Left lung (tissue), 10 donors: ENCODE results near the gene BICC1. TPM values are rescaled to one million over a fixed set of nuclear protein-coding genes. Genes with fewer than 3 reads are reported as not detected.

ENCODE experiments used
- ATAC-seq: fragments of 200-7000 bp; cut with Tn5 transposase; one replicate; pipeline ENCODE4 v1.9.1; 2020; ENCODE audit warnings: moderate library complexity
- DNase-seq, 4 donors: peaks; one replicate each; pipeline ENCODE4 v3.0.0-alpha.2; 2013 to 2020
- H3K27ac ChIP-seq, 2 donors: fragments of 200-600 bp; sonication (generic) in 1 of 2; one replicate each; pipeline versions ENCODE4 v1.5.0 to v1.8.0; 2020 to 2021
- H3K27me3 ChIP-seq, 2 donors: fragments of 200-600 bp; sonication (generic) in 1 of 2; one replicate each; pipeline versions ENCODE4 v1.5.0 to v1.8.0; 2020 to 2021
- H3K36me3 ChIP-seq, 2 donors: fragments of 200-600 bp; sonication (generic) in 1 of 2; one replicate each; pipeline versions ENCODE4 v1.5.0 to v1.8.0; 2020 to 2021
- H3K4me1 ChIP-seq, 2 donors: fragments of 200-600 bp; one replicate each; pipeline ENCODE4 v1.8.0; 2021
- H3K4me3 ChIP-seq, 2 donors: fragments of 200-600 bp; sonication (generic) in 1 of 2; one replicate each; pipeline versions ENCODE4 v1.5.0 to v1.8.0; 2020 to 2021; ENCODE audit warnings: mild to moderate bottlenecking in 1 of 2
- H3K9me3 ChIP-seq, 2 donors: fragments of 200-600 bp; sonication (generic) in 1 of 2; one replicate each; pipeline versions ENCODE4 v1.5.0 to v1.8.0; 2020 to 2021
- CTCF ChIP-seq, 2 donors: fragments of 200-600 bp; sonication (generic) in 1 of 2; IDR thresholded peaks; one replicate each; pipeline versions ENCODE4 v1.5.0 to v1.8.0; 2021; ENCODE audit warnings: antibody characterized with exemption in 2 of 2
- intact Hi-C, 2 donors: fragments of 100-400 bp; cut with DNase I; formaldehyde crosslinking; loops; one replicate each; pipeline versions ENCODE4 v1.11.2 to v1.14.2; 2022
- polyA plus RNA-seq, 6 donors: library from polyadenylated mRNA; unstranded; fragments of 120-200 nt; gene quantifications; one replicate each; pipeline ENCODE4 v1.2.1, GENCODE V29; 2013; ENCODE audit not compliant: insufficient read length in 6 of 6
- total RNA-seq, 2 donors: library from RNA; stranded (reverse); fragmentation: NEBNext Ultra II Directional; extraction: Animal tissue kit (Norgen Biotek cat#: 25700); gene quantifications; one replicate each; pipeline ENCODE4 v1.2.1, GENCODE V29; 2021
- donor health status: DM: no; HTN: yes; CAD: no.
- donor health status: DM: no; HTN: no; CAD: no.

BICC1 gene
- total and polyA plus RNA-seq, 8 donors: 10.9 to 47.4 (median 37.1) TPM

- TF ChIP-seq CTCF (IDR thresholded peaks at IDR 0.05): no peak
- Histone ChIP-seq H3K4me1 (no peaks in the 10 kb centered on the region), H3K36me3 (no peaks in the 10 kb centered on the region), H3K9me3 (no peaks in the 10 kb centered on the region), H3K27me3 (no peaks in the 10 kb centered on the region), H3K27ac (no peak overlapping the region), H3K4me3 (no peak overlapping the region)
- intact Hi-C loops: no loop called here
- DNase-seq (no peak), ATAC-seq (no peak)
These were observed 282.9 kb downstream of the BICC1 start for GRCh38 chr10:58795560-58795959.

DNA sequence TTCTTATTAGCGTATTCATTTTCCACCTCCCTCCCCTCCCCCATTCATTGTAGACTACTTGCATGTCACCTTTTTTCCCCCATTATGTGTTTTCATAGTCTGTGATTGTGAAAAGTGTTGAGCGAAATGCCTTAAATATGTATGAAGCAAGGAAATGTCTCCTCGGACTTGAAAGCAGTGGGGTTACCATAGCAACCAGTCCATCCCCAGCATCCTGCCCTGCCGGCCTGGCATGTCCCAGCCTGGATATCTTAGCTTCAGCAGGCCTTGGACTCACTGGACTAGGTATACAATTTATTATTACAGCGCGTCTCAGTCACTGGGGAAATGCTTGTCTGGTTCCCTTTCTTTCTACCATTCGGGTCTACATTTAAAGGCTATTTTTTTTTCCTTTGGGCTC, 283.6 kb downstream of the BICC1 start:
- Histone ChIP-seq H3K27me3 (no peaks in the 10 kb centered on the region), H3K36me3 (no peaks in the 10 kb centered on the region), H3K9me3 (no peaks in the 10 kb centered on the region), H3K4me1 (no peaks in the 10 kb centered on the region), H3K27ac (no peak overlapping the region), H3K4me3 (no peak overlapping the region)
- intact Hi-C loops: no loop called here
- no peak for TF ChIP-seq CTCF (IDR thresholded peaks at IDR 0.05)
- no peak for ATAC-seq
- DNase-seq: no peak

GRCh38 chr10:58796824-58797223, 284.2 kb downstream of the BICC1 start:
- Histone ChIP-seq H3K27ac (no peak overlapping the region), H3K27me3 (no peaks in the 10 kb centered on the region), H3K9me3 (no peaks in the 10 kb centered on the region), H3K36me3 (no peaks in the 10 kb centered on the region), H3K4me1 (no peaks in the 10 kb centered on the region), H3K4me3 (no peak overlapping the region)
- no peak for ATAC-seq
- no peak for DNase-seq
- intact Hi-C loops: no loop called here
- no peak for TF ChIP-seq CTCF (IDR thresholded peaks at IDR 0.05)

DNA sequence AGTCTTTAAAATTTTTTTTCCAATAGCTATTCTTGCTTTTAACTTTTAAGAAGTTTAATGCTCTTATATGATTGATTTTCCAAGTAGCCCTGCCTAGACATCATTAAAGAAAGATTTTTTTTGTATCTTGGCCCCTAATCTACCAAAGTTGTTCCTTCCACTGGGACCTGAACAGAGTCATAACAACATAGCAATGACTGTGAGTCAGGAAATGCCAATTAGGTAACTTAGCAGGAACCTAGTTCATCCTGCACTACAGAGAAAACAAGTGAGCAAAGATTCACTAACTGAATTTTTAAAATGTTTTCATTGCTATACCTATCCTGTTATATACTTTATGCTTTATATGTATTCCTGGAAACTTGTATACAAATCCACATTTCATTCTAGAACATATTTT, 284.7 kb downstream of the BICC1 start:
- no peak for ATAC-seq
- Histone ChIP-seq H3K4me3 (no peak overlapping the region), H3K9me3 (no peaks in the 10 kb centered on the region), H3K27ac (no peak overlapping the region), H3K27me3 (no peaks in the 10 kb centered on the region), H3K36me3 (no peaks in the 10 kb centered on the region), H3K4me1 (no peaks in the 10 kb centered on the region)
- TF ChIP-seq CTCF (IDR thresholded peaks at IDR 0.05): no peak
- no peak for DNase-seq
- intact Hi-C loops: no loop called here

DNA sequence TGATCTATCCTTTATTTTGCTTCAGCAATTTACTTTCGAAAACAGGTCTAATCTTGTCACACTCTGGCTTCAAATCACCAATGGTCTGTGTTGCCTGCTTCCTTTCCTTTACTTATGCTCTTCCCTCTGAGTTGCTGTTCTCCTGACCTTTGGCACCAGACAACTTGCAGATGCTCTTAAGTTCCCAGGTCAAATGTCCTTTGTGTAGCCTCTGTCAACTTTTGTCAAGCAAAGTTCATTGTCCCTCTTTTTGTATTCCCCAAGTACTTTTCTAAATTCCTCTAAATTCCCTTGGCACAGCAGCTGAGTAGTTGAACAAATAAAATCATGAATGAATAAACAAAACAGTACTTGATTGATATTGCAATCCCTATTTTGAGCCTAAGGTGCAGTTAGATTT, 289.4 kb downstream of the BICC1 start:
- no peak for ATAC-seq
- no peak for DNase-seq
- no peaks in the 10 kb centered on the region for H3K4me1 ChIP-seq
- intact Hi-C loops: no loop called here
- no peaks in the 10 kb centered on the region for H3K9me3 ChIP-seq
- no peak overlapping the region for H3K4me3 ChIP-seq
- TF ChIP-seq CTCF (IDR thresholded peaks at IDR 0.05): no peak
- no peaks in the 10 kb centered on the region for H3K27me3 ChIP-seq
- no peak overlapping the region for H3K27ac ChIP-seq
- H3K36me3 ChIP-seq: no peaks in the 10 kb centered on the region
